NT2/D1 (cell line): Measurements from ENCODE around the gene MTG2.

Source experiments
- SUZ12 ChIP-seq: IDR thresholded peaks from 2 replicates; pipeline ENCODE4 v1.6.1; 2011; ENCODE audit not compliant: insufficient read length, insufficient read depth; ENCODE audit errors: extremely low read depth
- YY1 ChIP-seq: IDR thresholded peaks from 2 replicates; pipeline ENCODE4 v1.6.1; 2011; ENCODE audit not compliant: insufficient read length, insufficient read depth

- no peak for TF ChIP-seq YY1
- TF ChIP-seq SUZ12: no peak
Observed at GRCh38 chr20:62172666-62173065, 10.2 kb upstream of the MTG2 start.
